Measurements from ENCODE around the gene HES5. TPM values are rescaled to one million over a fixed set of nuclear protein-coding genes. Genes with fewer than 3 reads are reported as not detected.

The HES5 gene
- polyA plus RNA-seq, 1 donor (not counting 4 experiments of a cell fraction or from before 2014, with no cell fraction given) = 0.33 TPM

- no peak for DNase-seq (ENCODE audit: low read depth, low spot score)
- H3K9me3 ChIP-seq (ENCODE audit: control insufficient read depth, low read depth, low read length) = no peaks in the 10 kb centered on the region
- H3K4me1 ChIP-seq (ENCODE audit: control insufficient read depth, extremely low read depth, insufficient read depth, low read length) = peaks cover 7% of the 10 kb centered on the region
- no peak overlapping the region for H3K4me3 ChIP-seq (ENCODE audit: control insufficient read depth in 2 of 3, extremely low read depth in 1 of 3, insufficient read depth in 2 of 3, low read depth in 1 of 3, low read length in 3 of 3)
- H3K4me2 ChIP-seq (ENCODE audit: control insufficient read depth, extremely low read depth, insufficient read depth, low read depth, low read length) = no peak overlapping the region
- no peaks in the 10 kb centered on the region for H3K9me1 ChIP-seq (ENCODE audit: control insufficient read depth, extremely low read depth, insufficient read depth, low read length)
- peaks cover 15 to 20% of the 10 kb centered on the region in 2 experiments for H3K36me3 ChIP-seq (ENCODE audit: control insufficient read depth in 2 of 2, extremely low read depth in 1 of 2, insufficient read depth in 2 of 2, low read length in 2 of 2)
- dilution Hi-C loops (cut with MboI; ENCODE audit: extremely low pct_ligation_motif_present, low sequenced_read_pairs) = no loop called here
- no peaks in the 10 kb centered on the region for H4K20me1 ChIP-seq (ENCODE audit: control insufficient read depth, extremely low read depth, insufficient read depth, low read length)
- no peak for FAIRE-seq
- H3K27me3 ChIP-seq (ENCODE audit: control insufficient read depth, extremely low read depth, insufficient read depth, low read length) = no peaks in the 10 kb centered on the region
- no peak overlapping the region for H3K9ac ChIP-seq (ENCODE audit: control insufficient read depth, extremely low read depth, insufficient read depth, low read length)
- H3K79me2 ChIP-seq (ENCODE audit: control insufficient read depth, insufficient read depth, low read length) = no peaks in the 10 kb centered on the region
- no peak overlapping the region for H3K27ac ChIP-seq (ENCODE audit: control insufficient read depth, insufficient read depth, low read length)
- H2AFZ ChIP-seq (ENCODE audit: control insufficient read depth, low read length) = no peak overlapping the region
- TF ChIP-seq EZH2 (IDR thresholded peaks at IDR 0.05; ENCODE audit: low read length) (no peak), CTCF (optimal IDR thresholded peaks at IDR 0.05 in 1 of 3, IDR thresholded peaks at IDR 0.05 in 1 of 3, conservative IDR thresholded peaks at IDR 0.05 in 1 of 3; ENCODE audit: extremely low read depth in 1 of 3, insufficient read depth in 2 of 3, low read length in 3 of 3) (no peak)
Measured at GRCh38 chr1:2499260-2499659, 30.8 kb downstream of the HES5 start.

- H3K27ac ChIP-seq (ENCODE audit: control insufficient read depth, insufficient read depth, low read length) = no peak overlapping the region
- no peaks in the 10 kb centered on the region for H3K27me3 ChIP-seq (ENCODE audit: control insufficient read depth, extremely low read depth, insufficient read depth, low read length)
- peaks cover 15 to 20% of the 10 kb centered on the region in 2 experiments for H3K36me3 ChIP-seq (ENCODE audit: control insufficient read depth in 2 of 2, extremely low read depth in 1 of 2, insufficient read depth in 2 of 2, low read length in 2 of 2)
- DNase-seq (ENCODE audit: low read depth, low spot score) = no peak
- TF ChIP-seq EZH2 (IDR thresholded peaks at IDR 0.05; ENCODE audit: low read length) = no peak
- TF ChIP-seq CTCF (optimal IDR thresholded peaks at IDR 0.05 in 1 of 3, IDR thresholded peaks at IDR 0.05 in 1 of 3, conservative IDR thresholded peaks at IDR 0.05 in 1 of 3; ENCODE audit: extremely low read depth in 1 of 3, insufficient read depth in 2 of 3, low read length in 3 of 3) = no peak
- H4K20me1 ChIP-seq (ENCODE audit: control insufficient read depth, extremely low read depth, insufficient read depth, low read length) = no peaks in the 10 kb centered on the region
- no peak for FAIRE-seq
- dilution Hi-C loops (cut with MboI; ENCODE audit: extremely low pct_ligation_motif_present, low sequenced_read_pairs) = no loop called here
- peaks cover 13% of the 10 kb centered on the region for H3K4me1 ChIP-seq (ENCODE audit: control insufficient read depth, extremely low read depth, insufficient read depth, low read length)
- no peaks in the 10 kb centered on the region for H3K9me1 ChIP-seq (ENCODE audit: control insufficient read depth, extremely low read depth, insufficient read depth, low read length)
- no peak overlapping the region for H2AFZ ChIP-seq (ENCODE audit: control insufficient read depth, low read length)
- no peak overlapping the region for H3K4me3 ChIP-seq (ENCODE audit: control insufficient read depth in 2 of 3, extremely low read depth in 1 of 3, insufficient read depth in 2 of 3, low read depth in 1 of 3, low read length in 3 of 3)
- H3K4me2 ChIP-seq (ENCODE audit: control insufficient read depth, extremely low read depth, insufficient read depth, low read depth, low read length) = no peak overlapping the region
- no peak overlapping the region for H3K9ac ChIP-seq (ENCODE audit: control insufficient read depth, extremely low read depth, insufficient read depth, low read length)
- H3K9me3 ChIP-seq (ENCODE audit: control insufficient read depth, low read depth, low read length) = no peaks in the 10 kb centered on the region
- no peaks in the 10 kb centered on the region for H3K79me2 ChIP-seq (ENCODE audit: control insufficient read depth, insufficient read depth, low read length)
Measured at GRCh38 chr1:2498648-2499047, 31.4 kb downstream of the HES5 start.

Data from keratinocyte (primary cell).